GM10847 (cell line): ENCODE data around the gene RAPH1.

ENCODE experiments used
- POLR2A ChIP-seq: IDR thresholded peaks from 2 replicates; pipeline ENCODE4 v1.6.1; 2011; ENCODE audit not compliant: insufficient read length; ENCODE audit errors: extremely low read depth

The RAPH1 gene

DNA sequence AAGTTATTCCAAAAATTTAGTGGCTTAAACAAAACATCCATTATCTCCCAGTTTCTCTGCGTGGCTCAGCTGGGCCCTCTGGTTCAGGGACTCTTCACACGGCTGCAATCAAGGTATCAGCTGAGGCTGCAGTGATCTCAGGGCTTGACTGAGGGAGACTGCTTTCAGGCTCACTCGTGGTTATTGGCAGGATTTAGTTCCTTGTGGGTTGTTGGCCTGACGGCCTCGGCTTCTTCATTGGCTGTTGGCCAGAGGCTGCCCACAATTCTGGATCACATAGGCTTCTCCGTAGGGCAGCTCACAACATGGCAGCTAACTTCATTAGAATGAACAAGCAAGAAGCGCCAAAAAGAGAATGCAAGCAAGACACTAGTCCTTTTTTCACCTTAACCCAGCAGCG, 116.8 kb downstream of the RAPH1 start:
- TF ChIP-seq POLR2A: no peak

DNA sequence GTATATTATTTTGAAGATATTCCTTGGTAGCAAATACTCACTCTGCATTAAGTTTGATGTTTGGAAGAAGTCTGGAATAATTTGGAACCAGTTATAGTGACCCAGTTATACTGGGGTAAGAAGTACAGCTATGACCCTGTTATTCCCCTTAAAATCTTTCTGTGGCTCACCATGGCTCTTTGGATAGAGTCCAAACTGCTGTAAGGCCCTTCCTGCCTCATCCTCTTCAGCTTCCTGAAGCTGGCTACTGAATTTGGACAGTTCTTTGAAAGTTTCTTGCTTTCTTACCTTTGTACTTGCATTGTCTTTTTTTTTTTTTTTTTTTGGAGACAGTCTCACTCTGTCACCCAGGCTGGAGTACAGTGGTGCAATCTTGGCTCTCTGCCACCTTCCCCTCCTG, 121.3 kb downstream of the RAPH1 start:
- no peak for TF ChIP-seq POLR2A

DNA sequence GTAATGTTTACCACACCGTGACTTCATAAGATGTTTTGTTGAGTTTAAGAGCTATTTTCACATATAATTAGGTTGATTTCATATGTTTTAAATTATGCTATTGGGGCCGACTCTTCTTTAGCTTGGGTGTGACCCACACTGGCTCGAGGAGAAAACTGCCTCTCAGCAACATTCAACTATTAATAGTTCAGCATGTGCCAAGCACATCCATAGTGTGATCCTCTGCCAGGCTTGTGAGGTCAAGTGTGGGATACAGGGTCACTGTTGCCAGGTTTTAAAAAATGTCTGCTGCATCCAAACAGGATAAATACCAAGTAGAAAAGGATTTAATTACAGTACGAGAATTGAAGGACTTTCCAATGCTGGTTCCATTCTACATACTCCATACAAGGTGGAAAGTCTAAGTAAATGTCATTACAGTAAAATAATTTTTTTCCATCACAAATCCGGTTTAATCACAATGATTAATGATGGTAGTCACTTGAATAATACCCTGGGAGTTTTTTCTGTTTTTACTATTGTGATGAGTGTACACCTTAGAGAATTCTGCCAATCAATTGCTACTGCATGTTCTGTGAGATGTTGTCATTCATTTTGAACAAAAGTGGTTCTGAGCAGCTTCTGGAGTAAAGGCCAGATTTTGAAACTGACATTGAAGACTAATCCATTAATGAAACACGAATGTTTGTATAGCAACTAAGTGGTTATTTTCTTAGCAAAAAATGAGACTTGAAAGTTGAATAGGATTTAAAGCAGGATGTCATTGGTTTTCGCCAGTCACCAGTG, 122.4 kb downstream of the RAPH1 start:
- TF ChIP-seq POLR2A: no peak

DNA sequence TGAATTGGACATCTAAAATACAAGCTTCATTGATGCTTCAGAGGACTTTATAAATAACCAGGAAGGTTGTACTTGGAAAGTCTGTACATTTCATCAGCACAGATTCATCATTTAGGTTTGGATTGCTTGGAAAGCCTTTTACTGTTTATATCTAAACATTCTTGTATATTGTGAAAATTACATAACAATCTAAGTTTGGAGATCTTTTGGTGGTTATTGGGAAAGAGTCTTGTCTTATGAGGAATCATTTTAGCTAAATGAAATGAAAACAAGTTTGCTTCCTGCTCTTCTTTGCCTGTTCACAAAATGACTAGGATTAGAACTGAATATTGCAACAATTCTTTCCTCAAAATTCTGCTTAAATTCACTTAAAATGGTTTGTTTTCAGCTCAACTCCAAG, 127.6 kb downstream of the RAPH1 start:
- TF ChIP-seq POLR2A: no peak

- no peak for TF ChIP-seq POLR2A
Observed at GRCh38 chr2:203404996-203405395, 130.1 kb downstream of the RAPH1 start.

- TF ChIP-seq POLR2A: no peak
Observed at GRCh38 chr2:203400805-203401585, 134.1 kb downstream of the RAPH1 start.

DNA sequence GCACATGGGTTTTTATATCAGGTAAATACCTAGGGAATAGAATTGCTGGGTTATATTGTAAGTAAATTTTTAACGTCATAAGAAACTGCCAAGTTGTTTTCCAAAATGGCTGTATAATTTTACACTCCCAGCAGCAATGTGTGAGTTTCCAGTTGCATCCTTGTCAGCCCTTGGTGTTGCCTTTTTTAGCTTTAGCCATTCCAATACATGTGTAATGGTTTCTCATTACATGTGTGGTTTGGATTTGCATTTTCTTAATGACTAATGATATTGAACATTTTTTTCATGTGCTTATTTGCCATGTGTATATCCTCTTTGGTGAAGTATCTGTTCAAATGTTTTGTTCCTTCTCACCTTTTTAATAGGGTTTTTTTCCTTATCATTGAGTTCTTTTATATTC, 136.1 kb downstream of the RAPH1 start:
- TF ChIP-seq POLR2A: no peak

DNA sequence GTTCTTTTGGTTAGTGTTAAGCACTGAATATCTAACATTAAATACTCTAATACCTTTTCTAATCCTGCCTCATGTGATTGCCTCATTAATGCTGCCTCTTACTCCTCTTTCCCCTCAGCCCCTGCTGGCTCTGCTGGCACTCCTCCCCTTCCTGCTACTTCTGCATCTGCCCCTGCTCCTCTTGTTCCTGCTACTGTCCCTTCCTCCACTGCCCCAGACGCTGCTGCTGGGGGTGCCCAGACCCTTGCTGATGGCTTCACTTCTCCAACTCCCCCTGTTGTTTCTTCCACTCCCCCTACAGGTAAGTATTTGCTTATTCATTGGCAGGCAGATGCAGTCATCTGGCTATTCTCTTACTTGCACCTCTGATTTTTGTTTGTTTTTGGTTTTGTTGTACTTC, 138.4 kb downstream of the RAPH1 start:
- TF ChIP-seq POLR2A: no peak

GRCh38 chr2:203395858-203396257, 139.2 kb downstream of the RAPH1 start:
- TF ChIP-seq POLR2A: no peak

DNA sequence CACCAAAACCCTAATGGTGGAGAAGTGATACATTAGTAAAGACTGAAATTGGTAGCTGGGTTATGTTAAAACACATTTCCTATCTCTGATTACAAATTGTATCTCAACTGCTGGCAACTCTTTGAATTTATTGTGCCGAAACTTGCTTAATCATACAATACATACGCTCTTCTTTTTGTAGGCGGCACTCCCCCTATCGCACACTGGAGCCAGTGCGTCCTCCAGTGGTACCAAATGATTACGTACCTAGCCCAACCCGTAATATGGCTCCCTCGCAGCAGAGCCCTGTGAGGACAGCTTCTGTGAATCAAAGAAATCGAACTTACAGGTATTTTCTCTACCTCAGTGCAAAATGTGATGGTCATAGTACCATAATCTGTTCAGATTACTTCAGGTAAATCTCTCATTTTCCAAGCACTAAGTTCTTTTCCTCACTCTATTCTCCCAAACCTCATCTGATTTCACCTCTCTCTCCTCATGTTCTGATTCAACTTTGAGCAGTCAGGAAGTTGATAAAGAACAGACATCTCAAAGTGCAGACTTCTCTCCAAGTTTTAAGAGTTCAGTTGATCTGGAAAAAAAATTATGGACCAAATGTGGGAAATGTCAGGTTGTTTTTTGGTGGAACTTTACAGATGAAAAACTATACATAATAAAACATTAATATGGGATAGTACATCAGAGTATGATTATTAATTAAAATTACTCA, 140.4 kb downstream of the RAPH1 start:
- TF ChIP-seq POLR2A: no peak

- no peak for TF ChIP-seq POLR2A
Observed at GRCh38 chr2:203383038-203383437, 152.1 kb downstream of the RAPH1 start.

GRCh38 chr2:203379156-203379555, 155.9 kb downstream of the RAPH1 start:
- no peak for TF ChIP-seq POLR2A

- TF ChIP-seq POLR2A: no peak
Observed at GRCh38 chr2:203376173-203376572, 158.9 kb downstream of the RAPH1 start.

GRCh38 chr2:203366639-203367466, 168.2 kb downstream of the RAPH1 start:
- TF ChIP-seq POLR2A: no peak

GRCh38 chr2:203361922-203362321, 173.2 kb downstream of the RAPH1 start:
- no peak for TF ChIP-seq POLR2A

DNA sequence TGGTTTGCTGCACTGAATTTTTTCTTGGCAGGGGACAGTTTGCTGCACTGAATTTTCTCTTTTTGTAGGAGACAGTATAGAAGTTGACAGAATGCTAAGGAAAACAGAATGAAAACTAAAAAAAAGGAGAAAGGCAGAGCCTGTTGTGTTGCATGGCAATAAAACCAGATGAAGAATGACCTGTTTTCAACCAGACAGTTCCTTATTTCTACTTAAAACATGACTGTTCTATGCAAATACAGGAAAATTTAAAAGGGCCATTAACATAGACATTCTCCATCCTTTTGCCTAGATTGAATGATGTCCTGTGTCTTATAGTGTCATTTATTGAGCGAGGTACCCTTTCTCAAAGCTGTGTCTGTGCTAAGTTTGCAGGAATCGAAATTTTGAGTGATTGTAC, 173.6 kb downstream of the RAPH1 start:
- no peak for TF ChIP-seq POLR2A
